HG03520 (cell line): ENCODE measurements around the gene KIF14.

Experiments
- ATAC-seq: cut with Tn5 transposase; IDR thresholded peaks from one replicate; pipeline ENCODE4 v1.9.1; 2021; ENCODE audit warnings: mild to moderate bottlenecking, moderate library complexity; ENCODE audit not compliant: unreplicated experiment

Gene KIF14

GRCh38 chr1:200620273-200621131 lies at the start of gene KIF14:
TSS of gene KIF14 (minus strand) at chr1:200620751. CDS start at chr1:200618723, 2,028 bp downstream.
- ATAC-seq = peak; percentile 91

GRCh38 chr1:200669314-200670241 lies 49.0 kb upstream of the KIF14 start, which contains the start of gene DDX59:
TSS of gene DDX59 (minus strand) at chr1:200669907. CDS start at chr1:200666740, 3,167 bp downstream.
- ATAC-seq = peak; percentile 92

- ATAC-seq = no peak
Observed at GRCh38 chr1:200668514-200669313, 48.2 kb upstream of the KIF14 start.

GRCh38 chr1:200666309-200666708 lies 45.8 kb upstream of the KIF14 start:
- ATAC-seq = no peak

GRCh38 chr1:200665861-200666260 lies 45.3 kb upstream of the KIF14 start:
- no peak for ATAC-seq

- ATAC-seq = no peak
Observed at GRCh38 chr1:200660719-200661118, 40.2 kb upstream of the KIF14 start.

GRCh38 chr1:200659269-200659668 lies 38.7 kb upstream of the KIF14 start:
- ATAC-seq = no peak

- ATAC-seq = no peak
Observed at GRCh38 chr1:200658037-200658818, 37.7 kb upstream of the KIF14 start.

- peak; percentile 93 for ATAC-seq
Observed at GRCh38 chr1:200654660-200655059, 34.1 kb upstream of the KIF14 start.

GRCh38 chr1:200653022-200653462 lies 32.5 kb upstream of the KIF14 start:
- no peak for ATAC-seq

GRCh38 chr1:200652378-200652777 lies 31.8 kb upstream of the KIF14 start:
- no peak for ATAC-seq

GRCh38 chr1:200646515-200646914 lies 26.0 kb upstream of the KIF14 start:
- no peak for ATAC-seq

GRCh38 chr1:200644021-200644420 lies 23.5 kb upstream of the KIF14 start:
- no peak for ATAC-seq

GRCh38 chr1:200642481-200642880 lies 21.9 kb upstream of the KIF14 start:
- ATAC-seq = no peak

- ATAC-seq = no peak
Observed at GRCh38 chr1:200640963-200641401, 20.4 kb upstream of the KIF14 start.

GRCh38 chr1:200640373-200640962 lies 19.9 kb upstream of the KIF14 start:
- no peak for ATAC-seq

GRCh38 chr1:200638073-200638472 lies 17.5 kb upstream of the KIF14 start:
- no peak for ATAC-seq

GRCh38 chr1:200636681-200637080 lies 16.1 kb upstream of the KIF14 start:
- no peak for ATAC-seq
